OCI-M2 (cell line): ENCODE data around the gene LGI4.

Experiments used
- DNase-seq: peaks from one replicate; lab custom pipeline; 2025; ENCODE audit not compliant: unreplicated experiment; lab: John Stamatoyannopoulos, UW

The LGI4 gene

GRCh38 chr19:35088131-35088913 lies 46.5 kb downstream of the LGI4 start:
- DNase-seq = no peak

GRCh38 chr19:35087393-35087792 lies 47.5 kb downstream of the LGI4 start:
- no peak for DNase-seq

GRCh38 chr19:35086455-35086854 lies 48.4 kb downstream of the LGI4 start:
- no peak for DNase-seq

- no peak for DNase-seq
Measured at GRCh38 chr19:35085947-35086346, 48.9 kb downstream of the LGI4 start.

GRCh38 chr19:35084509-35084762 lies 50.4 kb downstream of the LGI4 start:
- no peak for DNase-seq

- no peak for DNase-seq
Measured at GRCh38 chr19:35083691-35084508, 51.0 kb downstream of the LGI4 start.

- DNase-seq = no peak
Measured at GRCh38 chr19:35081201-35081600, 53.7 kb downstream of the LGI4 start.

GRCh38 chr19:35080613-35081170 lies 54.2 kb downstream of the LGI4 start:
- DNase-seq = no peak

- no peak for DNase-seq
Measured at GRCh38 chr19:35079826-35080225, 55.0 kb downstream of the LGI4 start.

GRCh38 chr19:35077411-35078223 lies 57.2 kb downstream of the LGI4 start:
- DNase-seq = no peak

- no peak for DNase-seq
Measured at GRCh38 chr19:35076657-35077056, 58.2 kb downstream of the LGI4 start.

- no peak for DNase-seq
Measured at GRCh38 chr19:35076026-35076370, 58.9 kb downstream of the LGI4 start.

- no peak for DNase-seq
Measured at GRCh38 chr19:35075202-35076025, 59.4 kb downstream of the LGI4 start.
